H1 (cell line): ENCODE data around the gene RGS9.
A peak's percentile ranks its signal among the peaks of the same experiment; 100 is the strongest.

ENCODE experiments used
- EP300 ChIP-seq, 2 experiments: IDR thresholded peaks; 1 replicate in 1 of 2; 2 replicates in 1 of 2; pipeline ENCODE4 v1.6.1; 2011 to 2012; ENCODE audit warnings: low read depth in 2 of 2, low read length in 2 of 2, mild to moderate bottlenecking in 2 of 2, borderline replicate concordance in 1 of 2, inconsistent platforms in 1 of 2, moderate library complexity in 1 of 2
- PHF8 ChIP-seq: fragments of 200-600 bp; sonication (generic); conservative IDR thresholded peaks from 2 replicates; pipeline ENCODE4 v1.7.1; 2012; ENCODE audit warnings: low read depth, mild to moderate bottlenecking, inconsistent platforms, low read length, moderate library complexity
- POLR2AphosphoS5 ChIP-seq: IDR thresholded peaks from 2 replicates; pipeline ENCODE4 v1.6.1; 2011; ENCODE audit warnings: low read depth, low read length
- POU5F1 ChIP-seq: IDR thresholded peaks from 2 replicates; pipeline ENCODE4 v1.6.1; 2011; ENCODE audit warnings: low read depth, mild to moderate bottlenecking, low read length, moderate library complexity
- RAD21 ChIP-seq, 2 experiments: IDR thresholded peaks in 1 of 2; conservative IDR thresholded peaks in 1 of 2; 2 replicates each; pipeline ENCODE4 v1.6.1; 2011; ENCODE audit warnings: low read depth in 2 of 2, low read length in 2 of 2, improper control_type of control experiment in 1 of 2, inconsistent platforms in 1 of 2, mild to moderate bottlenecking in 1 of 2, moderate library complexity in 1 of 2
- SIN3A ChIP-seq, 2 experiments: IDR thresholded peaks in 1 of 2; conservative IDR thresholded peaks in 1 of 2; 2 replicates each; pipeline ENCODE4 v1.6.1; 2011 to 2012; ENCODE audit warnings: low read length in 2 of 2, improper control_type of control experiment in 1 of 2, low read depth in 1 of 2, mild to moderate bottlenecking in 1 of 2
- TAF1 ChIP-seq: IDR thresholded peaks from 2 replicates; pipeline ENCODE4 v1.6.1; 2011; ENCODE audit warnings: mild to moderate bottlenecking, low read depth, low read length
- TF ChIP-seq, protein P1 (sequence below), 3 experiments: IDR thresholded peaks; 1 replicate in 2 of 3; 2 replicates in 1 of 3; pipeline versions ENCODE4 v1.5.1 to v1.6.1; 2011; ENCODE audit warnings: low read length in 3 of 3, mild to moderate bottlenecking in 3 of 3, inconsistent platforms in 2 of 3, low read depth in 1 of 3, moderate library complexity in 1 of 3; ENCODE audit not compliant: insufficient read depth in 1 of 3; ENCODE audit errors: control extremely low read depth in 1 of 3
- TF ChIP-seq, protein P2 (sequence below): IDR thresholded peaks from 2 replicates; pipeline ENCODE4 v1.6.1; 2012; ENCODE audit warnings: inconsistent platforms

DNA sequence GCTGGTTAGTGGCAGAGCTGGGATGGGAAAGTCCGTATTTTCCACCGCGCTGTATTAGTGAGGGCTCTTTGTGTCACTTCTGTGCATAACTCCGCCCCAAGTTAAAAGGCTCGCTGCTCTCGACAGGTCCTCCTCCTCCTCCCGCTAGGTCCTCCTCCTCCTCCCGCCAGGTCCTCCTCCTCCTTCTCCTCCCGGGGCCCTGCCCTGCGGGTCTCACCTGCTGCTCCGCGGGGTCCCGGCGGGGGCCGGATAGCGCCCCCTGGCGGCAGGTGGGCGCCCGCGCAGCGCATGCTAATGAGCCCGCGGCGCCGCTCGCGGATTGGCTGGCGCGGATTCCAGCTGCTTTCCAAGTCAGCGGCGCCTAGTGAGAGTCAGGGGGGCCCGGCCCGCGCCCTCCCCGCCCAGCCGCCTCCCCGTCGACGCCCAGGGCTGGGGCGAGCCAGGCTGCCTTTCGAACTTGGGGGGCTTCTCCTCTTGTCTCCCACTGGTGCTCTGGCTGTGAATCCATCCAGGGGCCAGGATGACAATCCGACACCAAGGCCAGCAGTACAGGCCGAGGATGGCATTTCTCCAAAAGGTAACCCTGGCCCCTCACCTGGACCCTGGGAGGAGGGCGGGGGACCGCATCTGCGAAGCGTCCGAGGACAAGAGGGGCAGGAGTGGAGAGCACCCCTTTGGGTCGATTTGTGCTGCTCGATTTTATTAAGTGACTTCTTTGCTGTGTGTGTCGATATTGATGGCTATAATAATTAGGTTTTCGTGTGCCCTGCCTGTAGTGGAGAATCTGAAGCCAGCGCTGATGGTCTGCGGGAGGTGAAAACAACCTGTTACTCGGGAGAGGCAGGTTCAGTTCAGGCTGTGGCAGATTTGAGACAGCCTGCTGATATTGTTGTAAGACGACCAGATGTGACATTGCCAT is at the start of gene RGS9:
- TF ChIP-seq SIN3A (conservative IDR thresholded peaks at IDR 0.05 in 1 of 2, IDR thresholded peaks at IDR 0.05 in 1 of 2; ENCODE audit: low read depth in 1 of 2, low read length in 2 of 2) = peak in 1 of 2 experiments; percentile 50; a peak in 1 of 4 replicates
- TF ChIP-seq POU5F1 = no peak
- TF ChIP-seq, protein P1, sequence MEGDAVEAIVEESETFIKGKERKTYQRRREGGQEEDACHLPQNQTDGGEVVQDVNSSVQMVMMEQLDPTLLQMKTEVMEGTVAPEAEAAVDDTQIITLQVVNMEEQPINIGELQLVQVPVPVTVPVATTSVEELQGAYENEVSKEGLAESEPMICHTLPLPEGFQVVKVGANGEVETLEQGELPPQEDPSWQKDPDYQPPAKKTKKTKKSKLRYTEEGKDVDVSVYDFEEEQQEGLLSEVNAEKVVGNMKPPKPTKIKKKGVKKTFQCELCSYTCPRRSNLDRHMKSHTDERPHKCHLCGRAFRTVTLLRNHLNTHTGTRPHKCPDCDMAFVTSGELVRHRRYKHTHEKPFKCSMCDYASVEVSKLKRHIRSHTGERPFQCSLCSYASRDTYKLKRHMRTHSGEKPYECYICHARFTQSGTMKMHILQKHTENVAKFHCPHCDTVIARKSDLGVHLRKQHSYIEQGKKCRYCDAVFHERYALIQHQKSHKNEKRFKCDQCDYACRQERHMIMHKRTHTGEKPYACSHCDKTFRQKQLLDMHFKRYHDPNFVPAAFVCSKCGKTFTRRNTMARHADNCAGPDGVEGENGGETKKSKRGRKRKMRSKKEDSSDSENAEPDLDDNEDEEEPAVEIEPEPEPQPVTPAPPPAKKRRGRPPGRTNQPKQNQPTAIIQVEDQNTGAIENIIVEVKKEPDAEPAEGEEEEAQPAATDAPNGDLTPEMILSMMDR (IDR thresholded peaks at IDR 0.05; ENCODE audit: control extremely low read depth in 1 of 3, insufficient read depth in 1 of 3, low read depth in 1 of 3, low read length in 3 of 3) = peak; percentile 81 to 90 (median 83)
- peak in 1 of 2 experiments; percentile 85; a peak in 1 of 3 replicates for TF ChIP-seq EP300 (IDR thresholded peaks at IDR 0.05; ENCODE audit: borderline replicate concordance in 1 of 2, low read depth in 2 of 2, low read length in 2 of 2)
- TF ChIP-seq PHF8 = no peak
- no peak for TF ChIP-seq TAF1
- TF ChIP-seq RAD21 (IDR thresholded peaks at IDR 0.05 in 1 of 2, conservative IDR thresholded peaks at IDR 0.05 in 1 of 2; ENCODE audit: low read depth in 2 of 2, low read length in 2 of 2) = peak; percentile 60 to 76
- TF ChIP-seq, protein P2, sequence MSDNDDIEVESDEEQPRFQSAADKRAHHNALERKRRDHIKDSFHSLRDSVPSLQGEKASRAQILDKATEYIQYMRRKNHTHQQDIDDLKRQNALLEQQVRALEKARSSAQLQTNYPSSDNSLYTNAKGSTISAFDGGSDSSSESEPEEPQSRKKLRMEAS = no peak
- no peak for TF ChIP-seq POLR2AphosphoS5
